ENCODE measurements around the gene ARPP21. TPM values are rescaled to one million over a fixed set of nuclear protein-coding genes. Genes with fewer than 3 reads are reported as not detected.

Gene ARPP21
- total RNA-seq, 2 experiments from 2014 or later = not detected

DNA sequence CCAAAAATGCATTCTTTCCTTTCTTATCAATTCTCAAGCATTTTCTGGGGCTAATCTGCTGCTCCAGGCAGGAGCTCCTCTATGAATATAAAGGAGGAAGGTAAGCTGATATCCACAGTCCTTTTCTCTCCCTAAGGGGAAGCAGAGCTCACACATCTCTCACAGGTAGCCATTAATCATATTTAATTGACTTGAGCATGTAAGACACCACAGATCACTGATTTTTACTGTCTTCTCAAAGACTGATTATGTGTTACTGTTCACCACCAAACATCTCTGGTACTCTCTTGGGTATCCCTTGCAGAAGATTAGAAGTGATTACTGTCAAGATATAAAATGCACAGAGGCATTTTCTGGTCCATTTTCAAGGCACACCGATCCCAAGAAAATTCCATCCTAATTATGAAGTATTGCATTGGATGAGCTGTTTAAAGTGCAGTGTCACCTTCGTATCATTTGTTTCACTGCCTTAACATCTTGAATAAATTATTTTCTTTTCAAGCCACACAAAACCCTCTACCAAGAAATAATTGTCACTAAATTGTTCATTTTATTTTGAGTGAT lies 100.7 kb downstream of the ARPP21 start:
- DNase-seq (no peak), ATAC-seq (no peak)
- Mint-ChIP-seq H3K36me3 (no peaks in the 10 kb centered on the region), H3K27ac (no peak overlapping the region), H3K9me3 (ENCODE audit: low read depth) (peaks cover 6% of the 10 kb centered on the region), H3K4me1 (no peaks in the 10 kb centered on the region), H3K4me3 (no peak overlapping the region), H3K27me3 (no peaks in the 10 kb centered on the region)
- CTCF ChIA-PET = no interaction called here

DNA sequence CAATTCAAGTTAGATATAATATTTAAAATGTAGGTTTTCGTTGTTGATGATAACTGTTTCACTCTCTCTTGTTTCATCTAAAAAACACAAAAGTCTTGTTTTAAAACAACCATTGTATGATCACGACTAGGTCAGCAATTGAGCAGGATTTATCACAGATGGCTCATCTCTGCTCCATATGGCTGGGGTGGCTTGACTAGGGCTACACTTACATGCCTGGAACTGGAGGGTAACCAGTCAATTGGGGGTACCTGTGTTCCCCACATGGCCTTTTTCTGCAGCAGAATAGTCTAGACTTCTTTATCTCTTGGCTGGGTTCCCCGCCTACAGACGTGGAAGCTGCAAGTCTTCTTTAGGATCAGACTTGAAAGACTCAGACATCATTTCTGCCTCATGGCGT lies 103.9 kb downstream of the ARPP21 start:
- Mint-ChIP-seq H3K27ac (no peak overlapping the region), H3K36me3 (no peaks in the 10 kb centered on the region), H3K4me3 (no peak overlapping the region), H3K4me1 (no peaks in the 10 kb centered on the region), H3K9me3 (ENCODE audit: low read depth) (peaks cover 10% of the 10 kb centered on the region), H3K27me3 (no peaks in the 10 kb centered on the region)
- ATAC-seq = no peak
- CTCF ChIA-PET = no interaction called here
- DNase-seq = no peak

DNA sequence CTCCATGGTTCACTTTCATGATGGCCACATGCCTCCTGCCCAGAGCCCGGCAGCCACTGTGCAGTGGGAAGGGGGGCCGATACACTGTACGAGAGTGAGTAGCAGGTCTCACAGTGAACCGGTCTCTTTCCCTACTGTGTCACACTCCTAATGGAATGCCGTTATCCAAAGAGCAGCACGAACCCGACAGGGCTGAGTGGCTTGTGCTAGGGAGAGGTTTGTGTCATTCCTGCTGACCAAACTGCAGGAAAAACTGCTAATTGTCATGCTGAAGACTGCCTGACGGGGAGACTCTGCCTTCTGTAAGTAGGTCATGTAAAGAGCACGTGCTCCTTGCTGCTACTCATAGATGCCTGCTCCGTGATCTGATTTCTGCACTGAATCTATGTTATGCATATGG lies 105.1 kb downstream of the ARPP21 start:
- Mint-ChIP-seq H3K36me3 (no peaks in the 10 kb centered on the region), H3K4me1 (no peaks in the 10 kb centered on the region), H3K4me3 (no peak overlapping the region), H3K27ac (no peak overlapping the region), H3K27me3 (no peaks in the 10 kb centered on the region), H3K9me3 (ENCODE audit: low read depth) (peaks cover 4% of the 10 kb centered on the region)
- DNase-seq (no peak), ATAC-seq (no peak)
- CTCF ChIA-PET = no interaction called here

DNA sequence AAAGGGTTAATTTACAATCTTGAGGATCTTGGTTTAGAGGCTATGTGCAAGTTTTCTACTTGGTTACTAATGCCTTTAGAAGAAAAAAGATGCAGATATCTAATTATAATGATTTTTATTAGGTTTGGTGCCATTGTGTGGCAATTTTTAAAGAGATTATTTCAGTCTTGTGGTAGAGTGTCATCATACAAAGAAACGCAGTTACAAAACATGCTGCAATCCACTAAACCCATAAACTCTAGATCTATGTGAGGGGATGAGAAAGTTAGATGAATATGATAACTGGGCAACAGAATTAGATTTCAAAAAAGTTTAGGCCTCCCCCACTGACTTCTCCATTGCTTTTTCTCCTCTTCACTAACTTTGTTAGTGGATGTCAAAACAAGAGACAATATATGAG lies 106.0 kb downstream of the ARPP21 start:
- Mint-ChIP-seq H3K9me3 (ENCODE audit: low read depth) (peaks cover 4% of the 10 kb centered on the region), H3K36me3 (no peaks in the 10 kb centered on the region), H3K4me1 (no peaks in the 10 kb centered on the region), H3K27ac (no peak overlapping the region), H3K4me3 (no peak overlapping the region), H3K27me3 (no peaks in the 10 kb centered on the region)
- DNase-seq (no peak), ATAC-seq (no peak)
- CTCF ChIA-PET = no interaction called here

DNA sequence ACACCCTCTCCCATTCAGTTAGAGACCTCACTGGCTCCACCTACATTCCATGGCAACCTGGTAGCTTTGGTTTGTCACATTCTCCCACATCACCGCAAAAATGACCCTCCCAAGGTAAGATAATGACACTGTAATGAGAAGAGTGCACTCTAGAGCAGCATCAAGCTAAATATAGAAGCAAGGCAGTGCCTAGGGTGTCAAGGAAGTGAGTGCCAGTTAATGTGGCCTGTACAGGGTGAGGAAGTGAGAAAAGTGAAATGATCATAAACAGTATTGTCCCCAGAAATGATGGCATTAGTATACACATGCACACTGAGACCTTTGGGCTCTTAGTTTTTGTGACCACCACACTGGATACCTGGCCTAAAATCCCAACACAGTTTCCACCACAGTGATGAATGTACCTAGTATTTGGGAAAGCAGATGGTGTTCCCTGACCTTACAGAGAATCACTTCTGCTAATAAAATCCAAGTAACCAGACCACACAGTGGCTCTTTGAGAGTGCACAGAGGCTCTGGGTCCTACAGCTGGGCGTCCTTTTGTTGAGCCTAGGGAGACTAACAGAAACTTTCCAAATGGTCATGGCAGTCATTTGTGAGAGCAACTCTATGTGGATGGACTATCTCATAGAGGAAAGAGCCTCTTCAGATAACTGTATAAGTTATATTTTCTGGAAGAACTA lies 106.6 kb downstream of the ARPP21 start:
- Mint-ChIP-seq H3K9me3 (ENCODE audit: low read depth) (peaks cover 4% of the 10 kb centered on the region), H3K36me3 (no peaks in the 10 kb centered on the region), H3K4me3 (no peak overlapping the region), H3K27ac (no peak overlapping the region), H3K4me1 (no peaks in the 10 kb centered on the region), H3K27me3 (no peaks in the 10 kb centered on the region)
- CTCF ChIA-PET = no interaction called here
- ATAC-seq (no peak), DNase-seq (no peak)

DNA sequence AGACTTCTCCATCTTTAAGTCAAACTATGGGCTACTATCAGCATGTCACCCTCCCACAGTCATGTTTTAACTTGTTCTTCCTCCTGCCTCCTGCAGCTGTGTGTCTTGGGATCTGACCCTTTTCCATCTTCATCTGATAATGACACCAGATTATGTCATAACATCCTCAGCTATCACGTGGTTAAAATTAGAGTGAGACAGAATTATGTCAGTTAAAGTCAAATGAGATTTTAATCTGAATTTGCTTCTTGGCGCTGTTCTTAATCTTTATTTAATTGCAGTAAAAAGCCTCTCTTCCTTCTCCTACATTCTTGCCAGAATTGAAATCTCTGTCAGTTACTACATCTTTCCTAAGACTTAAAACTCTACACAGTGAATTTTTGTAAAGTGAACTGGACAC lies 107.2 kb downstream of the ARPP21 start:
- H3K9me3 Mint-ChIP-seq (ENCODE audit: low read depth) = peaks cover 4% of the 10 kb centered on the region
- H3K27ac Mint-ChIP-seq = no peak overlapping the region
- H3K4me1 Mint-ChIP-seq = no peaks in the 10 kb centered on the region
- DNase-seq (no peak), ATAC-seq (no peak)
- CTCF ChIA-PET = no interaction called here
- H3K4me3 Mint-ChIP-seq = no peak overlapping the region
- no peaks in the 10 kb centered on the region for H3K36me3 Mint-ChIP-seq
- no peaks in the 10 kb centered on the region for H3K27me3 Mint-ChIP-seq

DNA sequence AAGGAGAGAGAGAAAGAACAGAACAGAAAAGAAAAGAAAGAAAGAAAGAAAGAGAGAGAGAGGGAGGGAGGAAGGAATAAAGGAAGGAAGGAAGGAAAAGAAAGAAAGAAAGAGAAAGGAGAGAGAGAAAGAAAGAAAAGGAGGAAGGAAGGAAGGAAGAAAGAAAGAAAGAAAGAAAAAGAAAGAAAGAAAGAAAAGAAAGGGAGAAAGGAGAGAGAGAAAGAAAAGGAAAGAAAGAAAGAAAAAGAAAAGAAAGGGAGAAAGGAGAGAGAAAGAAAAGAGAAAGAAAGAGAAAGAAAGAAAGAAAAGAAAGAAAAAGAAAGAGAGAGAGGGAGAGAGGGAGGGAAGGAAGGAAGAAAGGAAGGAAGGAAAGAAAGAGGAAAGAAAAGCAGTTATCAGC lies 108.8 kb downstream of the ARPP21 start:
- CTCF ChIA-PET = no interaction called here
- no peak overlapping the region for H3K27ac Mint-ChIP-seq
- no peak for ATAC-seq

DNA sequence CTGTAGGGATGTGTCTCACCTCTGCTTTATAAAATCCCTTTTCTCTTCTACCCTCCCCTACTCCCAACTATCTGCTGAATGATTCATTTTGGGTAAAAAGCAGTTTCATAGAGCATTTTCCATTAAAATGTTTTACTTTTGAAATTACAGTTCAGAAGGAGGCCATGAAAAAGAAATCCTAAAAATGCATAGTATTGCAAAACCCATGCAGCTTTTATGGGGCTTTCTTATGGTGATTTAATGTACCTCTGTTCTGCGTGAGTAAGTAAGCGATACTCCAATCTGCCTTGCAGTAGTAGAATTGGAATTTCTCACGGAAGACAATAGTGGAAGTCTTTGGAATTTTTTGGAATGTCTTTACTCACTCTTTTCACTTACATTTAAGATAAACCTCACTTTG lies 111.9 kb downstream of the ARPP21 start:
- no peaks in the 10 kb centered on the region for H3K36me3 Mint-ChIP-seq
- peaks cover 6% of the 10 kb centered on the region for H3K9me3 Mint-ChIP-seq (ENCODE audit: low read depth)
- CTCF ChIA-PET = no interaction called here
- H3K4me3 Mint-ChIP-seq = no peak overlapping the region
- ATAC-seq (no peak), DNase-seq (no peak)
- H3K4me1 Mint-ChIP-seq = no peaks in the 10 kb centered on the region
- no peak overlapping the region for H3K27ac Mint-ChIP-seq
- H3K27me3 Mint-ChIP-seq = no peaks in the 10 kb centered on the region

More for the DNA sequence above, 108.8 kb downstream of the ARPP21 start:
- no peaks in the 10 kb centered on the region for H3K36me3 Mint-ChIP-seq
- DNase-seq = no peak
- no peak overlapping the region for H3K4me3 Mint-ChIP-seq
- H3K9me3 Mint-ChIP-seq (ENCODE audit: low read depth) = peaks cover 6% of the 10 kb centered on the region
- no peaks in the 10 kb centered on the region for H3K27me3 Mint-ChIP-seq
- H3K4me1 Mint-ChIP-seq = no peaks in the 10 kb centered on the region

DNA sequence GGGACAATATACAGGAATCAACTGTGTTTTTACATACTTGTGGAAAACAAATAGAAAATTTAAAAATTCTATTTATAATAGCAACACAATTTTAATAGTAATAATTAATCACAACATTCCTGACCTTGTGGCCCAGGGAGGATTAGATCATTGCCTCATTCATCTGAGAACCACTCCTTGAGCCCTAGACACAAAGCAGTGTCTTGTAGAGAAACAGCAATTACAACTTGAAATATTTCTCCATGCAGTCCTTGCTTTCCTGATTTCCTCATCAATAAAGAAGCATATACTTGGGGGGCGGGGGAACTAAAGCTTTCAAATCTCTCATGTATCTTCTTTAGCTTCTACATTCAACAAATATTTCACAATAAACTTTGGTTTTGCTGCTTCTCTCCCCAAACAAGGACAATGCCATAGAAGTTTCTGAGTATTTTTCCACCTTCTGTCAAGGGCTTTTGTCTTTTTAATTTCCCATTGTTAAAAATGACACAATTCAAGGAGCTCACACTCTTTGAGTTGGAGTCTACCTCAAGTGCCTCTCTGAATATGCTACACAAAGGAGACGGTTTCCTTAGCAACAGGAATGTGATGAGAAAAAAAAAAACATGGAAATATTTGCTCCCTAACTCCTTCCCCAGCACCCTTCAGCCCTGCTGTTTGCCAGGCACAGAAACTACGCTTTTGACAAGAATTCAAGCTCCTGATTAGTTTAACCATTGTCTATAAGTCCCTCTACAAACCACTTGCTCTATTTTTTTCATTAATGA lies 118.8 kb downstream of the ARPP21 start:
- Mint-ChIP-seq H3K4me3 (no peak overlapping the region), H3K27ac (no peak overlapping the region), H3K36me3 (no peaks in the 10 kb centered on the region), H3K27me3 (no peaks in the 10 kb centered on the region), H3K4me1 (no peaks in the 10 kb centered on the region), H3K9me3 (ENCODE audit: low read depth) (no peaks in the 10 kb centered on the region)
- CTCF ChIA-PET = no interaction called here
- ATAC-seq (no peak), DNase-seq (no peak)

DNA sequence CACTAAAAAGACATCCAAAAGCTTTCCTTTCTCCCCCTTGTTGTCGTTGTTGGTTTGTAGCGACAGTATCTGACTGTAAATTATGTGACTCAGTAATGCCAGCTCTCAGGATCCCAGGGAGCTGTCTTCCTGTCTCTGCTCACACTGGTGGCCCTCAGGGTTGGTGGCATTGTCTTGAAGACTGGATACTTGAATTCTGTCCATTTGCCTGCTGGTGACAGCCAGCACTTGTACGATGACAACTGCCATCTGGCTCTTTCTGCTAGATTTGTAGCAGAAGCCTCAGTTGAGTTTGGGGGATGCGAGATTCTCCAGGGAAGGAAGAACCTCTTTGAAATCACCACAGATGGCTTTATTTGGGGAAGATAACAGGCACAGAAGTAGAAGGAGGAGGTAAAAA lies 120.8 kb downstream of the ARPP21 start:
- H3K27ac Mint-ChIP-seq = no peak overlapping the region
- no peak for ATAC-seq
- DNase-seq = no peak

DNA sequence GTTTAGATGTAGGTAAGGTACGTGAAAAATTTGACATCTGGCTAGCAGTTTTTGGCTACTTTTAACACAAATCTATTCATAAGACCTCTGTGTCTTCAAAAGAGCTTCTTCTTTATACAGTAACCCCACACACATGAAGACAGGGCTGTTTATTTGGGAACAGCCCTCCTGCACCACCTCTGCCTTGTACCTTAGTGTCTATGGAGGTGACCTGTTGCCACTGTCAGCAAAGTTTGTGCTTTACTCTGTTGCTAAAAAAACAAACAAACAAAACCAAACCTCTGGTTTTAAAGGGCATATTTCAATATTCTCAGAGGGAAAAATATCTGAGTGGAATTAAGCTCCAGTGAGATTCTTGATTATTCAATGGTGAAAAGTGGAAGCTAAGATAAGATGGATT lies 122.0 kb downstream of the ARPP21 start:
- H3K4me3 Mint-ChIP-seq = no peak overlapping the region
- CTCF ChIA-PET = no interaction called here
- H3K27ac Mint-ChIP-seq = no peak overlapping the region
- no peaks in the 10 kb centered on the region for H3K9me3 Mint-ChIP-seq (ENCODE audit: low read depth)
- DNase-seq (no peak), ATAC-seq (no peak)
- H3K4me1 Mint-ChIP-seq = no peaks in the 10 kb centered on the region
- H3K27me3 Mint-ChIP-seq = no peaks in the 10 kb centered on the region
- no peaks in the 10 kb centered on the region for H3K36me3 Mint-ChIP-seq

More for the DNA sequence above, 120.8 kb downstream of the ARPP21 start:
- no peaks in the 10 kb centered on the region for H3K9me3 Mint-ChIP-seq (ENCODE audit: low read depth)
- CTCF ChIA-PET = no interaction called here
- H3K4me3 Mint-ChIP-seq = no peak overlapping the region
- H3K36me3 Mint-ChIP-seq = no peaks in the 10 kb centered on the region
- H3K4me1 Mint-ChIP-seq = no peaks in the 10 kb centered on the region
- no peaks in the 10 kb centered on the region for H3K27me3 Mint-ChIP-seq

DNA sequence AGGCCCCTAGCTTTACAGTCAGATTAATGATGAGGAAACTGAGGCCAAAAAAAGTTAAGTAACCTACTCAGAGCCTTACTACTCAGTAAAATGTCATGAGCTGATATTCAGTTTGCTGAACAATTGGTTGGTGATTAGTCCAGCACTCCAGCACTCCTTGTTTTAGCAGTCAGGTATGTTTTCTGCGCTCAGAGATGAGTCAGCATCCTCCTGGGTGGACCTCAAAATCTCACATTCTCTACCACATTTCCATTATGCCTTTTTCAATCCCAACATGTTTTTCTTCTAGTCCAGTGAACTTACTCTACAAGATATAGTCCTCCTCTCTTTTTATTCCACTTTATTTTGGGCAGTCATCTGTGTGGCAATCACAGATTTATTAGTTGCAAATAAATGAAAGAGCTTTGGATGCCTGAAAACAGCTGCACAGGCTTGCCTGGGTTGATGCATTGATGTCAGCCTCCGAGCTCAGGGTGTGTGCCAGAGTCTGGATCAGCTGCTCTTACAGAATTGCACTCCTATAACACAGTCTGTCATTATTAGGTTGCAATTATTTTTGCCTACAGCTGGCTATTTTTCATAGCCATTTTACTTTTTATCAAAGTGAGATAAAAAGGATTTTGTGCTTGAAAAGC lies 133.2 kb downstream of the ARPP21 start:
- DNase-seq (no peak), ATAC-seq (no peak)
- Mint-ChIP-seq H3K4me3 (no peak overlapping the region), H3K9me3 (ENCODE audit: low read depth) (no peaks in the 10 kb centered on the region), H3K27me3 (no peaks in the 10 kb centered on the region), H3K4me1 (no peaks in the 10 kb centered on the region), H3K36me3 (no peaks in the 10 kb centered on the region), H3K27ac (no peak overlapping the region)
- CTCF ChIA-PET = no interaction called here

DNA sequence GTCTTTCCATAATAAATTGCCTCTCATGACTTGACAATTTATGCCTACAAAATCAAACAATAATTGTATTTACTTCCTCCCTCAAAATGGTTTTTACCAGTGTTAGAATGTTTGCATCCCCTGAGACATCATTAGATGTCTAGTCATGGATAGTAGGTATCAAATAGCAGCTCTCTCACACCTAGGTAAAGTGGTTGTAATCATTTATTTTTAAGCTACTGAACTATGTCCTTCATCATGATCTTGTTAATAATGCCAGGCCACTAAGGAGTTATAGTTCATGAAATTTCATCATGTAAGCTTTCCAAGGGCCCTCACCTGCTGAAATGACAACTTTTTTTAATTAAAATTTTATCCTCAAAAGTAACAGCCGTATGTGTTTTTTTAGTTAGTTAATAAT lies 134.1 kb downstream of the ARPP21 start:
- ATAC-seq (no peak), DNase-seq (no peak)
- no peaks in the 10 kb centered on the region for H3K27me3 Mint-ChIP-seq
- CTCF ChIA-PET = no interaction called here
- H3K4me3 Mint-ChIP-seq = no peak overlapping the region
- H3K9me3 Mint-ChIP-seq (ENCODE audit: low read depth) = no peaks in the 10 kb centered on the region
- H3K27ac Mint-ChIP-seq = no peak overlapping the region
- H3K4me1 Mint-ChIP-seq = no peaks in the 10 kb centered on the region
- no peaks in the 10 kb centered on the region for H3K36me3 Mint-ChIP-seq

DNA sequence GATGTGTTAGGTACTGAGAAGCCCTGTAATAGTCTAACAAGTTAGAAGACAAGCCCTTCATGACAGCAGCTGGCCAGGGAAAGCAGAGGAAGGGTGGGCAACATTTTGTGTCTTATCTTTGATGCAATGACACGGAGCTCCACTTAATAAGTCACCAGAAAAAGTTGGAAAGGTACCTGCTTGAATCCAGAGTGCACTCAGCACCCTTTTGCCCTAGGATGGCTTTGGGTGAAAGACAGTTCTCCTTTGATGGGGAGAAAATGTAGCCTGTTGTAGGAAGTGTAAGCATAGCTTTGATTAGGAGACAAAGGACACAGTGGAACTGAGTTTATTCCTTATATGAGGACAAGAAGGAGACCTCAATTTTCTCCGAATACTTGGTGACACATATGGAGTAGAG lies 137.0 kb downstream of the ARPP21 start:
- no peaks in the 10 kb centered on the region for H3K27me3 Mint-ChIP-seq
- H3K27ac Mint-ChIP-seq = no peak overlapping the region
- no peaks in the 10 kb centered on the region for H3K4me1 Mint-ChIP-seq
- no peaks in the 10 kb centered on the region for H3K9me3 Mint-ChIP-seq (ENCODE audit: low read depth)
- DNase-seq = no peak
- no peak for ATAC-seq
- CTCF ChIA-PET = no interaction called here
- no peaks in the 10 kb centered on the region for H3K36me3 Mint-ChIP-seq
- H3K4me3 Mint-ChIP-seq = no peak overlapping the region

Measured in activated CD8-positive, alpha-beta memory T cell treated with anti-CD3 and anti-CD28 coated beads, Interleukin-2, amount 10 ng/mL, durations not matched to agents 7 days and 5 days (primary cell).